Omental fat pad (tissue), 4 donors: ENCODE data around the gene NOL4L. TPM values are rescaled to one million over a fixed set of nuclear protein-coding genes. Genes with fewer than 3 reads are reported as not detected.

ENCODE experiments used
- ATAC-seq: fragments of 150-250 bp; one replicate; pipeline ENCODE4 v1.9.1; 2016; ENCODE audit warnings: mild to moderate bottlenecking, moderate library complexity; ENCODE audit not compliant: low FRiP score
- DNase-seq: peaks from one replicate; pipeline ENCODE4 v3.0.0-alpha.2; 2019; ENCODE audit warnings: low spot score
- total RNA-seq, 4 donors: library from RNA; depleted of rRNA; stranded (reverse); fragments of >200 nt; gene quantifications; one replicate each; pipeline ENCODE4 v1.1.0, GENCODE V29; 2016
- TF ChIP-seq, protein P1 (sequence below), 3 donors: fragments of 450-650 bp; IDR thresholded peaks; one replicate each; pipeline ENCODE4 v1.5.1; 2016 to 2017; ENCODE audit warnings: antibody characterized with exemption in 3 of 3, mild to moderate bottlenecking in 3 of 3, moderate library complexity in 2 of 3

The NOL4L gene
- total RNA-seq, 4 donors from 2014 or later = 6.8 to 15.3 (median 13.6) TPM

- DNase-seq = no peak
- ATAC-seq = no peak
- TF ChIP-seq, protein P1, sequence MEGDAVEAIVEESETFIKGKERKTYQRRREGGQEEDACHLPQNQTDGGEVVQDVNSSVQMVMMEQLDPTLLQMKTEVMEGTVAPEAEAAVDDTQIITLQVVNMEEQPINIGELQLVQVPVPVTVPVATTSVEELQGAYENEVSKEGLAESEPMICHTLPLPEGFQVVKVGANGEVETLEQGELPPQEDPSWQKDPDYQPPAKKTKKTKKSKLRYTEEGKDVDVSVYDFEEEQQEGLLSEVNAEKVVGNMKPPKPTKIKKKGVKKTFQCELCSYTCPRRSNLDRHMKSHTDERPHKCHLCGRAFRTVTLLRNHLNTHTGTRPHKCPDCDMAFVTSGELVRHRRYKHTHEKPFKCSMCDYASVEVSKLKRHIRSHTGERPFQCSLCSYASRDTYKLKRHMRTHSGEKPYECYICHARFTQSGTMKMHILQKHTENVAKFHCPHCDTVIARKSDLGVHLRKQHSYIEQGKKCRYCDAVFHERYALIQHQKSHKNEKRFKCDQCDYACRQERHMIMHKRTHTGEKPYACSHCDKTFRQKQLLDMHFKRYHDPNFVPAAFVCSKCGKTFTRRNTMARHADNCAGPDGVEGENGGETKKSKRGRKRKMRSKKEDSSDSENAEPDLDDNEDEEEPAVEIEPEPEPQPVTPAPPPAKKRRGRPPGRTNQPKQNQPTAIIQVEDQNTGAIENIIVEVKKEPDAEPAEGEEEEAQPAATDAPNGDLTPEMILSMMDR (IDR thresholded peaks at IDR 0.05) = no peak
Measured at GRCh38 chr20:32622585-32623468, 37.7 kb upstream of the NOL4L start.

GRCh38 chr20:32621891-32622584 lies 36.9 kb upstream of the NOL4L start:
- TF ChIP-seq, protein P1 (IDR thresholded peaks at IDR 0.05) = no peak

GRCh38 chr20:32621071-32621890 lies 36.1 kb upstream of the NOL4L start:
- ATAC-seq (no peak), DNase-seq (no peak)
- TF ChIP-seq, protein P1 (IDR thresholded peaks at IDR 0.05) = no peak

More at GRCh38 chr20:32621891-32622584, 36.9 kb upstream of the NOL4L start:
- ATAC-seq (no peak), DNase-seq (no peak)

DNA sequence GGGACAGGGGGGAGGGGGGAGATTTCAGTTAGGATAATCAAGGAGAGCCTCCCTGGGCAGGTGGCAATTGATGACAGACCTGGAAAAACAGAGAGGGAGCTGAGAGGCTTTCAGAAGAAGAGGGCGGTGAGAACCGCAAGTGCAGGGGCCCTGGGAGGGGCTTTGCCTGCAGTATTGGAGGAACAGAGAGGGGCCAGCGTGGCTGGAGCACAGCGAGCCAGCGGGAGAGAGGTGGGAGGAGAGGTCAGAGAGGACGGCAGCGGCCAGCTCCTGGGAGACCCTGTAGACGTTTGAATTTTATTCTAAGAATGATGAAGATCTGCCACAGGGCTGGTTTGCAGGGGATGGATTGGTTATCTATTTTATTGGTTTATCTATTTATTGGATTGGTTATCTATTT lies 34.5 kb upstream of the NOL4L start:
- DNase-seq = no peak
- no peak for ATAC-seq
- TF ChIP-seq, protein P1 (IDR thresholded peaks at IDR 0.05) = no peak

- DNase-seq (no peak), ATAC-seq (no peak)
- TF ChIP-seq, protein P1 (IDR thresholded peaks at IDR 0.05) = no peak
Measured at GRCh38 chr20:32614772-32615171, 29.6 kb upstream of the NOL4L start.

- no peak for ATAC-seq
- TF ChIP-seq, protein P1 (IDR thresholded peaks at IDR 0.05) = no peak
- no peak for DNase-seq
Measured at GRCh38 chr20:32614303-32614702, 29.2 kb upstream of the NOL4L start.
